A549 (cell line): ENCODE data around the gene PURB. TPM values are rescaled to one million over a fixed set of nuclear protein-coding genes. Genes with fewer than 3 reads are reported as not detected.

Experiments used
- ATAC-seq, 2 experiments: fragments of 200-7000 bp in 1 of 2; fragments of >200 bp in 1 of 2; cut with Nextera tagmentation in 1 of 2; cut with Tn5 transposase in 1 of 2; 3 replicates each; pipeline versions ENCODE4 v1.8.0 to v1.9.1; 2018 to 2020; ENCODE audit warnings: mild to moderate bottlenecking in 1 of 2, moderate library complexity in 1 of 2
- CTCF ChIA-PET: fragments of 300-600 bp; sonication (Branson Sonifier 250); formaldehyde crosslinking; extraction: SDS; loops from one replicate; lab custom pipeline; 2021; ENCODE audit warnings: antibody characterized with exemption, inconsistent platforms; lab: Yijun Ruan, JAX
- POLR2A ChIA-PET: fragments of 350-600 bp; formaldehyde crosslinking; extraction: SDS; loops from one replicate; lab custom pipeline; 2021; ENCODE audit warnings: antibody characterized with exemption, inconsistent platforms; lab: Yijun Ruan, JAX
- DNase-seq, 2 experiments: peaks; one replicate each; pipeline versions ENCODE4 v3.0.0 to v3.0.0-alpha.2; 2011 to 2016; ENCODE audit warnings: low read depth in 1 of 2, low spot score in 1 of 2
- FAIRE-seq: peaks from 2 replicates; lab custom pipeline; 2011; peaks lifted over from hg19 to GRCh38; lab: Jason Lieb, UNC
- H3K27ac ChIP-seq, 2 experiments: fragments of >200 bp; sonication (Bioruptor Twin); formaldehyde crosslinking; 3 replicates each; pipeline ENCODE4 v1.5.1; 2016 to 2017
- H3K4me1 ChIP-seq: fragments of >200 bp; sonication (Bioruptor Twin); formaldehyde crosslinking; 3 replicates; pipeline ENCODE4 v1.6.1; 2016
- H3K4me2 ChIP-seq: fragments of >200 bp; sonication (Bioruptor Twin); formaldehyde crosslinking; 3 replicates; pipeline ENCODE4 v1.6.1; 2016
- H3K4me3 ChIP-seq: fragments of >200 bp; sonication (Bioruptor Twin); formaldehyde crosslinking; 3 replicates; pipeline ENCODE4 v1.5.1; 2016
- H3K9me3 ChIP-seq: fragments of >200 bp; sonication (Bioruptor Twin); formaldehyde crosslinking; 3 replicates; pipeline ENCODE4 v1.6.1; 2016
- BHLHE40 ChIP-seq: IDR thresholded peaks from 2 replicates; pipeline ENCODE4 v1.6.1; 2012; ENCODE audit warnings: low read depth, low read length, inconsistent platforms
- CEBPB ChIP-seq, 2 experiments: fragments of >200 bp in 1 of 2; sonication (Bioruptor Twin) in 1 of 2; formaldehyde crosslinking in 1 of 2; IDR thresholded peaks; 2 replicates each; pipeline ENCODE4 v1.6.1; 2012 to 2016
- CHD2 ChIP-seq: fragments of 150-350 bp; IDR thresholded peaks from 2 replicates; pipeline ENCODE4 v1.6.1; 2014; ENCODE audit warnings: low read length; ENCODE audit not compliant: partially characterized antibody
- CHD4 ChIP-seq: fragments of 200-600 bp; sonication (generic); IDR thresholded peaks from 2 replicates; pipeline ENCODE4 v1.6.1; 2016; ENCODE audit warnings: antibody characterized with exemption, mild to moderate bottlenecking, borderline replicate concordance
- EHMT2 ChIP-seq: fragments of 200-600 bp; sonication (generic); IDR thresholded peaks from 2 replicates; pipeline ENCODE4 v1.6.1; 2016; ENCODE audit warnings: antibody characterized with exemption, low read depth, mild to moderate bottlenecking, moderate library complexity
- FOSB ChIP-seq: fragments of 250-450 bp; sonication (Bioruptor Pico); IDR thresholded peaks from 2 replicates; pipeline ENCODE4 v1.5.0; 2020; ENCODE audit warnings: mild to moderate bottlenecking, moderate library complexity
- JUNB ChIP-seq: fragments of >200 bp; sonication (Bioruptor Twin); formaldehyde crosslinking; IDR thresholded peaks from 2 replicates; pipeline ENCODE4 v1.6.1; 2016
- KDM1A ChIP-seq: fragments of 200-600 bp; sonication (generic); IDR thresholded peaks from 2 replicates; pipeline ENCODE4 v1.6.1; 2016; ENCODE audit warnings: low read depth, mild to moderate bottlenecking
- MAFK ChIP-seq: fragments of 450-650 bp; IDR thresholded peaks from 2 replicates; pipeline ENCODE4 v1.6.1; 2014; ENCODE audit not compliant: partially characterized antibody
- MAZ ChIP-seq: fragments of 150-350 bp; IDR thresholded peaks from 2 replicates; pipeline ENCODE4 v1.6.1; 2014; ENCODE audit warnings: antibody characterized with exemption, low read depth, low read length, borderline replicate concordance
- NFE2L2 ChIP-seq: fragments of 150-350 bp; conservative IDR thresholded peaks from 2 replicates; pipeline ENCODE4 v1.6.1; 2014; ENCODE audit warnings: low read length
- NPAS2 ChIP-seq: fragments of 250-450 bp; sonication (Bioruptor Pico); IDR thresholded peaks from 2 replicates; pipeline ENCODE4 v1.8.0; 2022; ENCODE audit warnings: mild to moderate bottlenecking, moderate library complexity, borderline replicate concordance
- RARB ChIP-seq: fragments of 250-450 bp; sonication (Bioruptor Pico); IDR thresholded peaks from 2 replicates; pipeline ENCODE4 v1.8.0; 2021; ENCODE audit warnings: mild to moderate bottlenecking, moderate library complexity
- RFX5 ChIP-seq: fragments of 450-650 bp; IDR thresholded peaks from 2 replicates; pipeline ENCODE4 v1.7.1; 2014; ENCODE audit warnings: antibody characterized with exemption, mild to moderate bottlenecking, moderate library complexity
- RNF2 ChIP-seq: fragments of 200-600 bp; sonication (generic); IDR thresholded peaks from 2 replicates; pipeline ENCODE4 v1.6.1; 2016; ENCODE audit warnings: low read depth, mild to moderate bottlenecking, antibody characterized with exemption, moderate library complexity, borderline replicate concordance
- SMC3 ChIP-seq: fragments of >200 bp; sonication (Bioruptor Twin); formaldehyde crosslinking; IDR thresholded peaks from 3 replicates; pipeline ENCODE4 v1.6.1; 2018; ENCODE audit warnings: inconsistent platforms
- TFCP2L1 ChIP-seq: fragments of 250-450 bp; sonication (Bioruptor Pico); IDR thresholded peaks from 2 replicates; pipeline ENCODE4 v1.5.0; 2021; ENCODE audit warnings: mild to moderate bottlenecking
- TP53 ChIP-seq: fragments of 250-450 bp; sonication (Bioruptor Pico); IDR thresholded peaks from 2 replicates; pipeline ENCODE4 v1.5.0; 2021; ENCODE audit warnings: mild to moderate bottlenecking, moderate library complexity
- ZFP36 ChIP-seq: fragments of 450-650 bp; IDR thresholded peaks from 2 replicates; pipeline ENCODE4 v1.6.1; 2014; ENCODE audit warnings: borderline replicate concordance; ENCODE audit not compliant: partially characterized antibody
- WGBS: methylation state at CpG from one replicate; pipeline ENCODE4 v1.1.6; 2017; ENCODE audit errors: missing lambda C conversion rate; 5-methylcytosine and 5-hydroxymethylcytosine counted together
- polyA plus RNA-seq, 4 experiments: library from polyadenylated mRNA; depleted of rRNA in 3 of 4; stranded (reverse); fragments of >200 nt; fragmentation: RNase III in 1 of 4; extraction: RNeasy Plus Mini Kit Qiagen cat#74134 plus additional on column Dnase treatment in 1 of 4; gene quantifications; 2 replicates in 3 of 4; 3 replicates in 1 of 4; pipeline ENCODE4 v1.2.3, GENCODE V29; 2011 to 2017
- TF ChIP-seq, protein P1 (sequence below): fragments of 200-600 bp; sonication (generic); IDR thresholded peaks from 2 replicates; pipeline ENCODE4 v1.6.1; 2016; ENCODE audit warnings: antibody characterized with exemption, mild to moderate bottlenecking, moderate library complexity
- TF ChIP-seq, protein P2 (sequence below): fragments of 250-450 bp; sonication (Bioruptor Pico); IDR thresholded peaks from 2 replicates; pipeline ENCODE4 v1.5.0; 2020; ENCODE audit warnings: low read depth, mild to moderate bottlenecking, moderate library complexity
- TF ChIP-seq, protein P3 (sequence below): fragments of 250-450 bp; sonication (Bioruptor Pico); IDR thresholded peaks from 2 replicates; pipeline ENCODE4 v1.5.0; 2021; ENCODE audit warnings: mild to moderate bottlenecking, moderate library complexity, borderline replicate concordance
- TF ChIP-seq, protein P4 (sequence below): fragments of >200 bp; sonication (Bioruptor Twin); formaldehyde crosslinking; IDR thresholded peaks from 3 replicates; pipeline ENCODE4 v1.5.1; 2016

Gene PURB
- polyA plus RNA-seq, 2 of the 4 experiments (the other 2 are of a cell fraction) = 5.7 to 10.4 TPM

DNA sequence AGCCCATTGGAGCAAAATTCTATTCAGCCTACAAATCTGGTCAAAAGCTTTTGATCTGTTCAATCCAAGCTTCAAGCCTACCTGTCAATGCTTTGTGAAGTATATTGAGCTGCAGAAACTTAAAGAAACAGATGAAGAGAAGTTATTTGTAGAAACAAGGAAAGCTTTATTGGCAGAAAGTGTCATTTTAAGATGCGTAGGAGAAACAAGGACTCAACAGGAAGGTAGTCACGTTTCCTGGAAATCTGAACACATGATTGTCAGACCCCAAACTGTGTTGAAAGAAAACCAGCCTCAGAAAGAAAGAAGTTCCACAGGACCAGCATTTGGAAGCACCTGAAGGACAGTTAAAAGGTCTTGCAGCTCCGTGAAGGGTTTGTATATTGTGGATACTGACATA is 34.8 kb upstream of the PURB start:
- ChIA-PET POLR2A (interaction anchor here (0.9 kb wide), 1 partner anchor 34 kb away, joined by 3 read pairs; no protein-coding TSS in a partner anchor), CTCF (interaction anchor here (0.7 to 1.7 kb wide), 6 partner anchors 15 to 63 kb away, joined by 3 to 4 read pairs (median 3); no protein-coding TSS in a partner anchor)
- 53% methylated on average over 3 of the region's 3 CpGs for WGBS
- TF ChIP-seq TP53 (CRISPR knock-in tag) = no peak
- TF ChIP-seq JUNB = no peak
- no peak for TF ChIP-seq ZFP36
- TF ChIP-seq RNF2 = no peak
- TF ChIP-seq, protein P1, sequence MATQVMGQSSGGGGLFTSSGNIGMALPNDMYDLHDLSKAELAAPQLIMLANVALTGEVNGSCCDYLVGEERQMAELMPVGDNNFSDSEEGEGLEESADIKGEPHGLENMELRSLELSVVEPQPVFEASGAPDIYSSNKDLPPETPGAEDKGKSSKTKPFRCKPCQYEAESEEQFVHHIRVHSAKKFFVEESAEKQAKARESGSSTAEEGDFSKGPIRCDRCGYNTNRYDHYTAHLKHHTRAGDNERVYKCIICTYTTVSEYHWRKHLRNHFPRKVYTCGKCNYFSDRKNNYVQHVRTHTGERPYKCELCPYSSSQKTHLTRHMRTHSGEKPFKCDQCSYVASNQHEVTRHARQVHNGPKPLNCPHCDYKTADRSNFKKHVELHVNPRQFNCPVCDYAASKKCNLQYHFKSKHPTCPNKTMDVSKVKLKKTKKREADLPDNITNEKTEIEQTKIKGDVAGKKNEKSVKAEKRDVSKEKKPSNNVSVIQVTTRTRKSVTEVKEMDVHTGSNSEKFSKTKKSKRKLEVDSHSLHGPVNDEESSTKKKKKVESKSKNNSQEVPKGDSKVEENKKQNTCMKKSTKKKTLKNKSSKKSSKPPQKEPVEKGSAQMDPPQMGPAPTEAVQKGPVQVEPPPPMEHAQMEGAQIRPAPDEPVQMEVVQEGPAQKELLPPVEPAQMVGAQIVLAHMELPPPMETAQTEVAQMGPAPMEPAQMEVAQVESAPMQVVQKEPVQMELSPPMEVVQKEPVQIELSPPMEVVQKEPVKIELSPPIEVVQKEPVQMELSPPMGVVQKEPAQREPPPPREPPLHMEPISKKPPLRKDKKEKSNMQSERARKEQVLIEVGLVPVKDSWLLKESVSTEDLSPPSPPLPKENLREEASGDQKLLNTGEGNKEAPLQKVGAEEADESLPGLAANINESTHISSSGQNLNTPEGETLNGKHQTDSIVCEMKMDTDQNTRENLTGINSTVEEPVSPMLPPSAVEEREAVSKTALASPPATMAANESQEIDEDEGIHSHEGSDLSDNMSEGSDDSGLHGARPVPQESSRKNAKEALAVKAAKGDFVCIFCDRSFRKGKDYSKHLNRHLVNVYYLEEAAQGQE = no peak
- TF ChIP-seq SMC3 = no peak
- no peak for TF ChIP-seq FOSB (CRISPR knock-in tag)
- TF ChIP-seq EHMT2 = no peak
- no peak for TF ChIP-seq CHD4
- Histone ChIP-seq H3K4me2 (no peak overlapping the region), H3K4me1 (no peaks in the 10 kb centered on the region), H3K9me3 (no peaks in the 10 kb centered on the region), H3K27ac (no peak overlapping the region), H3K4me3 (no peak overlapping the region)
- ATAC-seq = no peak
- no peak for FAIRE-seq
- no peak for DNase-seq

DNA sequence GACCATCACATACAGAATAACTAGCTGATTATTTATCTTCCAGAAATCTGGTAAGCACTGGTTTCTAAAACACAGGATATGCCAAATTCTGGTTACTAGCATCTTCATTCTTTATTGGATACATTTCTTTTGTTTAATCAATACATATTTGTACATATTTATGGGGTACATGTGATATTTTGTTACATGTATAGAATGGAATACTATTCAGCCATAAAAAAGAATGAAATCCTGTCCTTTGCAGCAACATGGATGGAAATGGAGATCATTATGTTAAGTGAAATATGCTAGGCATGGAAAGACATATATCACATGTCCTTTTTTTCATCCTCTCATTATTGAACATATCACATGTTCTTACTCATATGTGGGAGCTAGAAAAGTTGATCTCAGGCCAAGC is 32.7 kb upstream of the PURB start:
- POLR2A ChIA-PET = no interaction called here
- no peak for FAIRE-seq

DNA sequence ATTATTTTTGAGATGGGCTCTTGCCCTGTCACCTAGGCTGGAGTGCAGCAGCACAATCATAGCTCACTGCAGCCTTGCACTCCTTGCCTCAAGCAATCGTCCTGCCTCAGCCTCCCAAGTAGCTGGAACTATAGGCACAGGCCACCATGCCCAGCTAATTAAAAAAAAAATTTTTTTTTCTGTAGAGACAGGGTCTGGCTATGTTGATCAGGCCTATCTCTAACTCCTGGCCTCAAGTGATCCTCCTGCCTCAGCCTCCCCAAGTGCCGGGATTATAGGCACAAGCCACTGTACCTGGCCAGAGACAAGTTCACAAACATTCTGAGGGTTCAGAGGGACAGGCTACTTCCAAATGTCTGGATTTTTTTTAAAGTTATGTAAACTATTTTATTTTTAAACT is 32.1 kb upstream of the PURB start:
- ChIA-PET CTCF (interaction anchor here (0.6 kb wide), 1 partner anchor 538 kb away, joined by 3 read pairs; no protein-coding TSS in a partner anchor), POLR2A (no interaction called here)
- no peak overlapping the region for H3K4me2 ChIP-seq
- TF ChIP-seq KDM1A = no peak
- no peak for TF ChIP-seq RFX5
- no peak for TF ChIP-seq NFE2L2
- no peak for TF ChIP-seq CEBPB (IDR thresholded peaks at IDR 0.05)
- no peak for TF ChIP-seq TP53 (CRISPR knock-in tag)
- TF ChIP-seq, protein P2, sequence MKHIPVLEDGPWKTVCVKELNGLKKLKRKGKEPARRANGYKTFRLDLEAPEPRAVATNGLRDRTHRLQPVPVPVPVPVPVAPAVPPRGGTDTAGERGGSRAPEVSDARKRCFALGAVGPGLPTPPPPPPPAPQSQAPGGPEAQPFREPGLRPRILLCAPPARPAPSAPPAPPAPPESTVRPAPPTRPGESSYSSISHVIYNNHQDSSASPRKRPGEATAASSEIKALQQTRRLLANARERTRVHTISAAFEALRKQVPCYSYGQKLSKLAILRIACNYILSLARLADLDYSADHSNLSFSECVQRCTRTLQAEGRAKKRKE (CRISPR knock-in tag) = no peak
- TF ChIP-seq, protein P3, sequence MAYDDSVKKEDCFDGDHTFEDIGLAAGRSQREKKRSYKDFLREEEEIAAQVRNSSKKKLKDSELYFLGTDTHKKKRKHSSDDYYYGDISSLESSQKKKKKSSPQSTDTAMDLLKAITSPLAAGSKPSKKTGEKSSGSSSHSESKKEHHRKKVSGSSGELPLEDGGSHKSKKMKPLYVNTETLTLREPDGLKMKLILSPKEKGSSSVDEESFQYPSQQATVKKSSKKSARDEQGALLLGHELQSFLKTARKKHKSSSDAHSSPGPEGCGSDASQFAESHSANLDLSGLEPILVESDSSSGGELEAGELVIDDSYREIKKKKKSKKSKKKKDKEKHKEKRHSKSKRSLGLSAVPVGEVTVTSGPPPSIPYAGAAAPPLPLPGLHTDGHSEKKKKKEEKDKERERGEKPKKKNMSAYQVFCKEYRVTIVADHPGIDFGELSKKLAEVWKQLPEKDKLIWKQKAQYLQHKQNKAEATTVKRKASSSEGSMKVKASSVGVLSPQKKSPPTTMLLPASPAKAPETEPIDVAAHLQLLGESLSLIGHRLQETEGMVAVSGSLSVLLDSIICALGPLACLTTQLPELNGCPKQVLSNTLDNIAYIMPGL (CRISPR knock-in tag) = no peak
- TF ChIP-seq RARB = no peak
- no peak for TF ChIP-seq MAZ
- no peak overlapping the region for H3K27ac ChIP-seq
- WGBS = 40% methylated on average over 2 of the region's 2 CpGs
- peaks cover 6% of the 10 kb centered on the region; the same call in 1 of the 3 replicates for H3K4me1 ChIP-seq
- FAIRE-seq (no peak), DNase-seq (no peak), ATAC-seq (no peak)
- H3K4me3 ChIP-seq = no peak overlapping the region
- H3K9me3 ChIP-seq = no peaks in the 10 kb centered on the region

More for the DNA sequence above, 32.7 kb upstream of the PURB start:
- Histone ChIP-seq H3K9me3 (no peaks in the 10 kb centered on the region), H3K27ac (no peak overlapping the region), H3K4me1 (peaks cover under 1% of the 10 kb centered on the region; the same call in 1 of the 3 replicates), H3K4me3 (no peak overlapping the region), H3K4me2 (no peak overlapping the region)
- CTCF ChIA-PET = interaction anchor here (1.4 kb wide), 2 partner anchors 9 to 46 kb away, joined by 3 to 4 read pairs; no protein-coding TSS in a partner anchor
- DNase-seq (no peak), ATAC-seq (no peak)
- TF ChIP-seq, protein P4, sequence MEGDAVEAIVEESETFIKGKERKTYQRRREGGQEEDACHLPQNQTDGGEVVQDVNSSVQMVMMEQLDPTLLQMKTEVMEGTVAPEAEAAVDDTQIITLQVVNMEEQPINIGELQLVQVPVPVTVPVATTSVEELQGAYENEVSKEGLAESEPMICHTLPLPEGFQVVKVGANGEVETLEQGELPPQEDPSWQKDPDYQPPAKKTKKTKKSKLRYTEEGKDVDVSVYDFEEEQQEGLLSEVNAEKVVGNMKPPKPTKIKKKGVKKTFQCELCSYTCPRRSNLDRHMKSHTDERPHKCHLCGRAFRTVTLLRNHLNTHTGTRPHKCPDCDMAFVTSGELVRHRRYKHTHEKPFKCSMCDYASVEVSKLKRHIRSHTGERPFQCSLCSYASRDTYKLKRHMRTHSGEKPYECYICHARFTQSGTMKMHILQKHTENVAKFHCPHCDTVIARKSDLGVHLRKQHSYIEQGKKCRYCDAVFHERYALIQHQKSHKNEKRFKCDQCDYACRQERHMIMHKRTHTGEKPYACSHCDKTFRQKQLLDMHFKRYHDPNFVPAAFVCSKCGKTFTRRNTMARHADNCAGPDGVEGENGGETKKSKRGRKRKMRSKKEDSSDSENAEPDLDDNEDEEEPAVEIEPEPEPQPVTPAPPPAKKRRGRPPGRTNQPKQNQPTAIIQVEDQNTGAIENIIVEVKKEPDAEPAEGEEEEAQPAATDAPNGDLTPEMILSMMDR = no peak
- no peak for TF ChIP-seq BHLHE40
- TF ChIP-seq MAFK = no peak
- no peak for TF ChIP-seq TFCP2L1 (CRISPR knock-in tag)
- no peak for TF ChIP-seq NPAS2
- TF ChIP-seq CHD2 = no peak
